Stimulated activated naive B cell treated with anti-CD40 and anti-IgM and Interleukin-4, amounts not matched to agents 10 μg/mL and 1 μg/mL and 100 μg/mL, for 72 hours (primary cell): ENCODE data around the gene NDUFAF2.

ENCODE experiments used
- ATAC-seq, 2 donors: fragments of 150-1000 bp; cut with Tn5 transposase; replicated peaks; 2 replicates each; pipeline ENCODE4 v1.10.0; 2021; ENCODE audit warnings: moderate library complexity in 1 of 2
- DNase-seq: peaks from one replicate; pipeline ENCODE4 v3.0.0; 2021
- H3K27ac Mint-ChIP-seq: one replicate; pipeline ENCODE4 v1.8.0; 2022; ENCODE audit warnings: mild to moderate bottlenecking, mixed read lengths
- H3K27me3 Mint-ChIP-seq, 2 donors: one replicate each; pipeline ENCODE4 v1.8.0; 2022; ENCODE audit warnings: mixed read lengths in 2 of 2
- H3K36me3 Mint-ChIP-seq, 2 donors: one replicate each; pipeline ENCODE4 v1.8.0; 2022; ENCODE audit warnings: mixed read lengths in 2 of 2, mild to moderate bottlenecking in 1 of 2
- H3K4me1 Mint-ChIP-seq, 2 donors: one replicate each; pipeline ENCODE4 v1.8.0; 2022; ENCODE audit warnings: mixed read lengths in 2 of 2, mild to moderate bottlenecking in 1 of 2
- H3K4me3 Mint-ChIP-seq, 2 donors: one replicate each; pipeline ENCODE4 v1.8.0; 2022; ENCODE audit warnings: mild to moderate bottlenecking in 2 of 2, mixed read lengths in 2 of 2, moderate library complexity in 1 of 2
- H3K9me3 Mint-ChIP-seq, 2 donors: one replicate each; pipeline ENCODE4 v1.8.0; 2022; ENCODE audit warnings: mixed read lengths in 2 of 2, mild to moderate bottlenecking in 1 of 2

NDUFAF2 gene, protein sequence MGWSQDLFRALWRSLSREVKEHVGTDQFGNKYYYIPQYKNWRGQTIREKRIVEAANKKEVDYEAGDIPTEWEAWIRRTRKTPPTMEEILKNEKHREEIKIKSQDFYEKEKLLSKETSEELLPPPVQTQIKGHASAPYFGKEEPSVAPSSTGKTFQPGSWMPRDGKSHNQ

GRCh38 chr5:60944904-60945812 is at the start of gene NDUFAF2, which contains the start of gene ERCC8:
Gene NDUFAF2, plus strand, starts transcription at chr5:60945205. Its CDS starts 51 bp downstream, at chr5:60945256.
Gene ERCC8, minus strand, starts transcription at chr5:60945070. Its CDS starts 62 bp downstream, at chr5:60945008.
- DNase-seq (peak; percentile 87), ATAC-seq (peak; percentile 98)
- Mint-ChIP-seq H3K36me3 (peaks cover 2 to 10% of the 10 kb centered on the region in 2 donors), H3K4me3 (no peak within 1 kb of the TSS), H3K27me3 (no peaks in the 10 kb centered on the region), H3K27ac (no peak within 1 kb of the TSS), H3K4me1 (peaks cover 10 to 11% of the 10 kb centered on the region in 2 donors), H3K9me3 (no peaks in the 10 kb centered on the region)

DNA sequence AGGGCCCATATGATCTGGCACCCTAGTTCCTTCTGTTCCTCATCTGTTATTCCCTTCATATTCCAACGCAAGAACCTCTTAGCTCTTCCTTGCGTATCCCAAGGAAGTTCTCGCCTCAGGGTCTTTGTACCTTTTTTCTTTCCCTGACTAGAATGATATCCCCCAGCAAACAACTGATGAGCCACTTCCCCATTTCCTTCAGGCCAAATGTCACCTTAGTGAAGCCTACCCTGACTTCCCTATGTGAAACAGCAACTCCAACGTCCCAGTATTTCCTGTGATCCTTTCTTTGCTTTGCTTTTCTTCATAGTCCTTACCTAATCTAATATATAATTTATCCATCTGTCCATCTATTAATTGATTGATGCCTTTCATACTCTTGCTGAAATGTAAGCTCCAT is 48.0 kb upstream of the NDUFAF2 start:
- no peak overlapping the region for H3K27ac Mint-ChIP-seq
- peaks cover 0 to 2% of the 10 kb centered on the region in 2 donors for H3K4me1 Mint-ChIP-seq
- H3K27me3 Mint-ChIP-seq: no peaks in the 10 kb centered on the region
- H3K9me3 Mint-ChIP-seq: peaks cover 0 to 5% of the 10 kb centered on the region in 2 donors
- H3K4me3 Mint-ChIP-seq: no peak overlapping the region
- ATAC-seq: no peak
- no peak for DNase-seq
- peaks cover 40 to 56% of the 10 kb centered on the region in 2 donors for H3K36me3 Mint-ChIP-seq

- Mint-ChIP-seq H3K27me3 (no peaks in the 10 kb centered on the region), H3K4me1 (no peaks in the 10 kb centered on the region), H3K36me3 (peaks cover 16 to 25% of the 10 kb centered on the region in 2 donors), H3K27ac (no peak overlapping the region), H3K9me3 (no peaks in the 10 kb centered on the region), H3K4me3 (no peak overlapping the region)
- DNase-seq (no peak), ATAC-seq (no peak)
Measured at GRCh38 chr5:60903356-60903755, 41.6 kb upstream of the NDUFAF2 start.

- H3K9me3 Mint-ChIP-seq: peaks cover 0 to 6% of the 10 kb centered on the region in 2 donors
- H3K27ac Mint-ChIP-seq: no peak overlapping the region
- H3K27me3 Mint-ChIP-seq: no peaks in the 10 kb centered on the region
- DNase-seq (no peak), ATAC-seq (no peak)
- H3K4me1 Mint-ChIP-seq: no peaks in the 10 kb centered on the region
- H3K4me3 Mint-ChIP-seq: no peak overlapping the region
- peaks cover 39 to 53% of the 10 kb centered on the region in 2 donors for H3K36me3 Mint-ChIP-seq
Measured at GRCh38 chr5:60916646-60917045, 28.4 kb upstream of the NDUFAF2 start.

DNA sequence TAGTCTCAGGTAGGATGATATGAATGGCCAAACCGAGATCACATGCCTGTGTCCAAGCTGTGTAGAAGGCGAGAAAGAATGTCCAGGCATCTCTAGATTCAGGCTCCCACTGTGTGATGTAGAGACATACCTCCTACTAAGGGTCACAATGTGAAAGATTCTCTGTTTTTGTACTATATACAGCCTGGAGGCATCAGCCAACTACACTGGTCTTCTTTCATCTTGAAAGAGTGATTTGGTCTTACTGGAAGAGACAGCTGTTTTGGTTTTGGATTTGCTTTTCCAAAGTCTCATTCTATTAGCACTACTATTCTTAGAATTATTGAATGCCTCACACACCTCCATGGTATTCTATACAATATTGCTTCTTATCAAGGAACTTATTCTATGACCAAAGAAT is 26.5 kb upstream of the NDUFAF2 start:
- no peak overlapping the region for H3K27ac Mint-ChIP-seq

GRCh38 chr5:60927450-60927849 is 17.6 kb upstream of the NDUFAF2 start:
- peaks cover 0 to 6% of the 10 kb centered on the region in 2 donors for H3K4me1 Mint-ChIP-seq
- ATAC-seq: no peak
- DNase-seq: no peak
- no peak overlapping the region for H3K4me3 Mint-ChIP-seq
- H3K9me3 Mint-ChIP-seq: no peaks in the 10 kb centered on the region
- H3K27me3 Mint-ChIP-seq: no peaks in the 10 kb centered on the region
- peaks cover 10 to 28% of the 10 kb centered on the region in 2 donors for H3K36me3 Mint-ChIP-seq
- no peak overlapping the region for H3K27ac Mint-ChIP-seq

More for the DNA sequence above, 26.5 kb upstream of the NDUFAF2 start:
- no peak for ATAC-seq
- no peaks in the 10 kb centered on the region for H3K4me1 Mint-ChIP-seq
- H3K9me3 Mint-ChIP-seq: peaks cover 0 to 3% of the 10 kb centered on the region in 2 donors
- H3K36me3 Mint-ChIP-seq: peaks cover 40 to 54% of the 10 kb centered on the region in 2 donors
- no peaks in the 10 kb centered on the region for H3K27me3 Mint-ChIP-seq
- no peak for DNase-seq
- no peak overlapping the region for H3K4me3 Mint-ChIP-seq

DNA sequence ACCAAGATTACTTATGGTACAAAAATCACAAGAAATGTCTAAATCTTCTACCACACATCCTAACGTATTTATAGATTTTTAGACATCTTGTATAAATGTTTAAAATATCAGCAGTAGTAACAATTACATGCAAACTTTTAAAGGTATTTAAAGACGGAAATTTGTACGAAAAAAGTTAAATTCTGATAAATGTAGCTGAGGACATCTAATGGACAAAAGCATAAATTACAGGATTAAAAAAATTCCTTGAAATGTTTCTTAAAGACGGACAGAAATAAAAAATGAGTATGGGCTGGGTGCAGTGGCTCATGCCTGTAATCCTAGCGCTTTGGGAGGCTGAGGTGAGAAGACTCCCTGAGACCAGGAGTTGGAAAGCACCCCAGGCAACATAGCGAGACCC is 16.0 kb upstream of the NDUFAF2 start:
- peaks cover 8 to 18% of the 10 kb centered on the region in 2 donors for H3K36me3 Mint-ChIP-seq
- DNase-seq: no peak

GRCh38 chr5:60943624-60944023 is 1.4 kb upstream of the NDUFAF2 start:
- Mint-ChIP-seq H3K9me3 (no peaks in the 10 kb centered on the region), H3K4me1 (peaks cover 5 to 6% of the 10 kb centered on the region in 2 donors), H3K27ac (peak overlapping the region; percentile 57), H3K4me3 (no peak overlapping the region), H3K27me3 (no peaks in the 10 kb centered on the region), H3K36me3 (peaks cover 2 to 9% of the 10 kb centered on the region in 2 donors)
- ATAC-seq (no peak), DNase-seq (no peak)

More for the DNA sequence above, 16.0 kb upstream of the NDUFAF2 start:
- H3K27me3 Mint-ChIP-seq: no peaks in the 10 kb centered on the region
- H3K27ac Mint-ChIP-seq: no peak overlapping the region
- no peak for ATAC-seq
- no peak overlapping the region for H3K4me3 Mint-ChIP-seq
- H3K4me1 Mint-ChIP-seq: peaks cover 0 to 6% of the 10 kb centered on the region in 2 donors
- H3K9me3 Mint-ChIP-seq: no peaks in the 10 kb centered on the region

GRCh38 chr5:60945813-60946187 is 795 bp downstream of the NDUFAF2 start:
- no peak overlapping the region for H3K4me3 Mint-ChIP-seq
- H3K27me3 Mint-ChIP-seq: no peaks in the 10 kb centered on the region
- peaks cover 2 to 9% of the 10 kb centered on the region in 2 donors for H3K36me3 Mint-ChIP-seq
- no peaks in the 10 kb centered on the region for H3K9me3 Mint-ChIP-seq
- ATAC-seq (peak; percentile 29), DNase-seq (no peak)
- H3K4me1 Mint-ChIP-seq: peaks cover 11% of the 10 kb centered on the region in 2 donors
- no peak overlapping the region for H3K27ac Mint-ChIP-seq

DNA sequence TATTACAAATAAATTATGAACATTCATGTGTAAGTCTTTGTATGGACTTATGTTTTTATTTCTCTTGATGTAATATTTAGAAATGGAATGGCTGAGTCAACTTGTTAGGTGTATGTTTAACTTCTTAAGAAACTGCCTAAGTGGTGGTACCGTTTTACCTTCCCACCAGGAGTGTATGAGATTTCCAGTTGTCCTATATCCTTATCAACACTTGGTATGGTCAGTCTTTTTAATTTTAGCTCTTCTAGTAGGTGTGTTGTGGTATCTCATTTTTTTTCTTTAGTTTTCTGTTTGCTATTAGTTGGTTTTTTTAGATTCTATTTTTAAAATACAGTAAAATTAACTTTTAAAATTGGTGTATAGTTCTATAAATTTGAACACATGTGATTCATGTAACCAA is 3.7 kb downstream of the NDUFAF2 start:
- Mint-ChIP-seq H3K27me3 (no peaks in the 10 kb centered on the region), H3K4me3 (no peak overlapping the region), H3K27ac (no peak overlapping the region), H3K36me3 (peaks cover 0 to 13% of the 10 kb centered on the region in 2 donors), H3K4me1 (peaks cover 8 to 11% of the 10 kb centered on the region in 2 donors), H3K9me3 (no peaks in the 10 kb centered on the region)
- DNase-seq: no peak
- no peak for ATAC-seq

- Mint-ChIP-seq H3K4me1 (peaks cover 4 to 14% of the 10 kb centered on the region in 2 donors), H3K27me3 (no peaks in the 10 kb centered on the region), H3K27ac (no peak overlapping the region), H3K36me3 (peaks cover 3 to 19% of the 10 kb centered on the region in 2 donors), H3K4me3 (no peak overlapping the region), H3K9me3 (peaks cover 3 to 6% of the 10 kb centered on the region in 2 donors)
- no peak for DNase-seq
- no peak for ATAC-seq
Measured at GRCh38 chr5:60955239-60955638, 10.2 kb downstream of the NDUFAF2 start.

DNA sequence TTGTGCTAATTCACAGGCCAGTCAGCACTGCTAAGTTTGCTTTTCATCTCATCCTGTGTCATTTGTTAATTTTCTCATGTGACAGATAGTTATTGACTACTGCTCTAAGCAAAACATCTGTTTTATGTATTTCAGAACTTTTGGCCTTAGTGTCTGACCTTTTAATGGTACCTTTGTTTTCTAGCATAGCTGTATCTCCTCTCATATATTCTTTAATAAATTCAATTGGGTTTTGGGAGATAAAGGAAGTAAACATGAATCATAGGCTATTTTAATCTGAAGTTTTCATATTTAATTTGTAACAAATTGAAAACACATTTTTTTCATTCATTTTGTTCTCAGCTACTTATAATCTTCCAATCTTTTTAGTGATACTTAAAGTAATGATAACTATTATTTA is 13.1 kb downstream of the NDUFAF2 start:
- no peak for ATAC-seq
- peaks cover 3 to 6% of the 10 kb centered on the region in 2 donors for H3K9me3 Mint-ChIP-seq
- peaks cover 3 to 11% of the 10 kb centered on the region in 2 donors for H3K36me3 Mint-ChIP-seq
- H3K4me3 Mint-ChIP-seq: no peak overlapping the region
- H3K27me3 Mint-ChIP-seq: no peaks in the 10 kb centered on the region
- DNase-seq: no peak
- H3K27ac Mint-ChIP-seq: no peak overlapping the region
- peaks cover 2 to 14% of the 10 kb centered on the region in 2 donors for H3K4me1 Mint-ChIP-seq

GRCh38 chr5:60958712-60959111 is 13.7 kb downstream of the NDUFAF2 start:
- H3K36me3 Mint-ChIP-seq: peaks cover 3 to 11% of the 10 kb centered on the region in 2 donors
- peaks cover 4 to 14% of the 10 kb centered on the region in 2 donors for H3K4me1 Mint-ChIP-seq
- peaks cover 3 to 6% of the 10 kb centered on the region in 2 donors for H3K9me3 Mint-ChIP-seq
- H3K4me3 Mint-ChIP-seq: no peak overlapping the region
- no peak for DNase-seq
- no peak overlapping the region for H3K27ac Mint-ChIP-seq
- no peak for ATAC-seq
- H3K27me3 Mint-ChIP-seq: no peaks in the 10 kb centered on the region

DNA sequence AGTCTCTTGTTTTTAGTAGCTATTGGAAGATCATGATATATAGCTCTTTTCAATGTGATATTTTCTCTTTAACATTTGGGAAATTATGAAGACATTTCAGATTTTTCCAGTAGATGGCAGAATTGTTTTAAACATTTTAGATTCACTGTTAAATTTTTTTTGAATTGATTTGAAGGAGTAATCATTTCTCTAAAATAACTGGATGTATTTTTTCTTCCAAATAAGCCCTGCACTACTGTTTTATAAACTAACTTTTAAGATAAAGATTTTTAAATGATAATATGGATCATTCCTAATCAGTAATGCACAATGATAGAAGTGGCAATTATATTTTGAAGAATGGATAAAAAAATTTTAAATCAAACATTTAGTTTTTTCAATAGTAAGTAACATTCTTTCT is 14.2 kb downstream of the NDUFAF2 start:
- Mint-ChIP-seq H3K27ac (no peak overlapping the region), H3K27me3 (no peaks in the 10 kb centered on the region), H3K36me3 (peaks cover 3 to 11% of the 10 kb centered on the region in 2 donors), H3K9me3 (peaks cover 3 to 6% of the 10 kb centered on the region in 2 donors), H3K4me1 (peaks cover 4 to 14% of the 10 kb centered on the region in 2 donors), H3K4me3 (no peak overlapping the region)
- DNase-seq: no peak
- ATAC-seq: no peak
